GM18873 (cell line): ENCODE data around the gene CFAP298.
"Not testable (repeated sequence)": the region's sequence is repeated elsewhere in the genome, so short reads cannot be mapped to it uniquely, and the experiment has no call there.

Experiments
- ATAC-seq: cut with Tn5 transposase; IDR thresholded peaks from one replicate; pipeline ENCODE4 v1.9.1; 2021; ENCODE audit warnings: mild to moderate bottlenecking, moderate library complexity, moderate number of reproducible peaks; ENCODE audit not compliant: unreplicated experiment, low FRiP score

Gene CFAP298, protein sequence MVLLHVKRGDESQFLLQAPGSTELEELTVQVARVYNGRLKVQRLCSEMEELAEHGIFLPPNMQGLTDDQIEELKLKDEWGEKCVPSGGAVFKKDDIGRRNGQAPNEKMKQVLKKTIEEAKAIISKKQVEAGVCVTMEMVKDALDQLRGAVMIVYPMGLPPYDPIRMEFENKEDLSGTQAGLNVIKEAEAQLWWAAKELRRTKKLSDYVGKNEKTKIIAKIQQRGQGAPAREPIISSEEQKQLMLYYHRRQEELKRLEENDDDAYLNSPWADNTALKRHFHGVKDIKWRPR

DNA sequence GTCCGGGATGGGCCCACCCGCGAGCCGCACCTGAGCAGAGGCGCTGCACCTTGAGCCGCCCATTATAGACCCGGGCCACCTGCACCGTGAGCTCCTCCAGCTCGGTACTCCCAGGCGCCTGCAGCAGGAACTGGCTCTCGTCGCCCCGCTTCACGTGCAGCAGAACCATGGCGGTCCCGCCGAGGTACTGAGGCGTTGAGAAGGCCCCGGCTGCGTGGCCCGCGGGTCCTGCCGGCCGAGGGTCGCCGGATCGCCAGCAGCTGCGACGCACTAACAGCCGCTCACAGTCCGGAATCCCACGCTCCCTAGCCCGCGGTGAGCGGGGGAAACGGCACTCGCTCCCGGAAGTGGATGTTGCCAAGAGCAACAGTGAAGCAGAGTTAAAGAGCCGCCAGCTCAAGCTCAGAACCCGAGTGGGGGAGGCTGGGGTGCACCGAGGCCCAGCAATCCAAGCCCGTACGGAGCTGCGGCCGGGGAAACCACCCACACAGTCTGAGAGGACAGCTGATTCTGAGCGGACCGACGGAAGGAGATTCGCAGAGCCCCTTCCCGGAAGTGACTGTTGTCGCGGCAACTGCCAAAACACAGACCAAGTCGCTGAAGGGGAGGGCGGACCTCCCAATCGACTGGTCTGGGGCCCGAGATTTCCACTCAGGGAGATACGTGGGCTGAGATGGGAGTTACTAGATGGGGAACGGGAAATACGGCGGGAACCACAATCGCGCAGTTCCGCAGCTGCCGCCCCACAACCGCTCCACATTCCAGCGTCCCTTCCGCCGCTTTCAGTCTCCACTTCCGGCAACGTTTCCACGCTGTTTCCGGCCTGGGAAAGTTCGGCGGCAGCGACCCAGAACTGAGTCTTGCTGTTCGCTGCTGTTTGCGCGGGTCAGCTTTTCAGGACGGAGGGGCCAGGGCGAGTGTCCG lies at the start of gene CFAP298:
CFAP298 (minus strand) TSS at position 303 of the 924 bp plus-strand sequence; CDS start at position 169, 134 bp downstream.
- peak; percentile 96 for ATAC-seq

DNA sequence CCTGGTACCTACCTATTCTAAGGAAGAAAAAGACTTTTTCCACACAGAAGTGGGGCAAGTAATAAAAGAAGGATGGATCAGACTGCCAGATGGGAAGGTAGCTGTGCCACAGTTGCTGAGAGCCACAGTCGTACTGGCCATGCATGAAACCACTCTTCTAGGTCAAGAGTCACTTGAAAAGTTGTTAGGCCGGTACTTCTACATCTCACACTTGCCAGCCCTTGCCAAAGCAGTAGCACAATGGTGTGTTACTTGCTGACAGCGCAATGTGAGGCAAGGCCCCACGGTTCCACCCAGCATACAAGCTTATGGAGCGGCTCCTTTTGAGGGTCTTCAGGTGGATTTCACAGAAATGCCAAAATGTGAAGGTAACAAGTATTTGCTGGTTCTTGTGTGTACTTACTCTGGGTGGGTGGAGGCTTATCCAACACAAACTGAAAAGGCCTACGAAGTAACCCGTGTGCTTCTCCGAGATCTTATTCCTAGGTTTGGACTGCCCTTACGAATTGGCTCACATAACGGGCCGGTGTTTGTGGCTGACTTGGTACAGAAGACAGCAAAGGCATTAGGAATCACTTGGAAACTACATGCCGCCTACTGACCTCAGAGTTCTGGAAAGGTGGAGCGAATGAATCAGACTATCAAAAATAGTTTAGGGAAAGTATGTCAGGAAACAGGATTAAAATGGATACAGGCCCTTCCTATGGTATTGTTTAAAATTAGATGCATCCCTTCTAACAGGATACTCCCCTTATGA lies 49.0 kb upstream of the CFAP298 start:
- ATAC-seq, result not testable (repeated sequence)

DNA sequence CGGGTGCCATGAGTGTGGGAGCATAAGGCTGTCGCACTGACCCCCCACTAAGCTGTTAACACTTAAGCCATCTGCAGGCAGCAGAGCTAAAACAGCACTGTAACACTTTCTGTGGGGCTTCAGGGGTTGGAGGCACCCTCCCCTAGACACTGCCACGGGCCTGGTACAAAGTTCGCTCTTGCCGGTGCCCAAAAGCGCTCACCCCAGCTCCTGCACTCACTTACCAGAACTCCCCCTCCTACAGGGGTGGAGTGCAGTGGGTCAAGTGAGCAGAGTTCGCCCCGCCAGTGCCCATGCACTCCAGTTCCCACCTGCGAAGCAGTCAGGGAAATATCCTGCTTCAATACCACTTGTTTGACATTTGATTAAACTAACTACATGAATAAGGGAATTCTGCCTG lies 46.3 kb upstream of the CFAP298 start:
- ATAC-seq, result no peak

DNA sequence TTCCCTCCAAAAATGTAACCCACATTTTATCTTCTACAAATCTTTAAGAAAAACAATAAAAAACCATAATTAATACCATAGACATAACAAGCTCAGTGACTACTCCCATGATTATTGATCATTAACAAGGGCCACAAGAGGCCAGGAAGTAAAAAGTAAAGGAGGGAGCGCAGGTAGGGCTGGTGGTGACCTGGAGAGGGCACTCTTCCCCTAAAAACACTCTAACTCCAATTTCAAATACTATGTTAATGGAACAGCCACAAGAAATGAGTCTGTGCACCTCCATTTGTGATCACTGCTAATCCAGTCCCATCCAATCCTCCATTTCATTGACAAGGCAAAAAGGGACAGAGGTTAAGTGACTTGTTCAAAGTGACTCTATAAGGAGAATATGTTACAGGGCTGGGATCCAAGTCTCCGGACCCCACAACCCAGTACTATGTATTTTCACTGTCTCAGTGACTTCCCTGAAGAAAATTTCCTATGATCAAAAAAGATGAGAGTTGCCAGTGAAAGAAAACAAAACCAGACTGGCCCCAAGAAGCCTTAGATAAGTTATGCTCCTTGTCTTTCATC lies 41.2 kb upstream of the CFAP298 start:
- ATAC-seq, result peak; percentile 59

DNA sequence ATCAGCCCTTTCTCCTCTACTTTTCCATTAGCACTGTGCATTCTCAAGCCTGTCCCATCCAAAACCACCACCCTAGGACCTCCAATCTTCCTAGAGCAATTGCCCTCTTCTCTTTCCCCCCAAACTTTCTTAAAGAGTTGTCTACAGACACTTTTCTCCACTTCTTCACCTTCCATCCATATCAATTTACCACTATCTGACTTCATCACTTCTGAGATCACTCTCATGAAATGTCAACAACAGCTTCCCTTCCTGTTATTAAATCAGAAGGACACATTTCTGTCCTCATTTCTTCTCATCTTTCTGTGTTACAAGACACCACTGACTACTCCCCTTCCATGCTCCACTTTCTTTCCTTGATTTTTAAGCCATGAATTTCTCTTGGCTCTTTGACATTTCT lies 36.0 kb upstream of the CFAP298 start:
- no peak for ATAC-seq

DNA sequence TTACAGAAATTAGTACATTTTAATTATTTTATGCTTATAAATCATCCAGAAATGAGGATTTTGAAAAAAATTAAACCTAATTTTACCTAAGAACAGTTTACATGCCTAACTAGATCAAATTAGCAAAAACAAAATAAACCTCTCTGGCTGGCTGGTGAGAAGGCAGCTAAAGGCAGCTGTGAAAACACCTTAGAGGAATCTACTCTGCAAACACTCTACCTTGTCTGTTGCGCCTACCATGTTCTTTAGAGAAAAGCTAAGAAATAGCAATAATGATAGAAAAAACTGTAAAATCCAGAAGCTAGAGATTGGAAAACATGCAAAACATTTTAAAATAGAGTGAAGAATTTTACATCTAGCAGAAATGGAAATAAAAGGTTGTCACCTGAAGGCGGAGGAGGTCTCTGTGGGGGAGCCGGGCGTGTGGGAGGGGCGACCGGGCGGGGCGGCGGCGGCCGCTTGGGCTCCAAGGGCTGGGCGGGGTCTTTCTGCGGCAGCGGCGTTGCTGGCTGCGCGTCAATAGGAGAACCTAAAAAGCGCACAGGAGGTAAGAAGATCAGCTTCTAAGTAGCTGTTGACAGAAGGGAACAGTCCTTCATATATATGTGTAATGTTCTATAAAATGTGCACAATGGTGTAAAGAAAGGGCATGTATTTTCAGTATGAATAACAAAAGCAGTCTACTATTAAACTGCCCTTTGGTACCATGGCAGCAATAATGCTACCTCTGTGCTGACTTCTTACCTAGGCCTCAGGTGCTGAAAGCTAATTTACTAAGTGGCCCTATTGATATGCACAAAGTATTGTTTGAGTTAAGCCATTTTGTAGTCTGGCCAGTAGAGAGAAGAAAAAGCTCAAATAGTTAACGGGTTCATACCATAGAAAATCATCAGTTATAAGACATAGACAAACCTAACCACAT lies 33.3 kb upstream of the CFAP298 start:
- ATAC-seq, result no peak

DNA sequence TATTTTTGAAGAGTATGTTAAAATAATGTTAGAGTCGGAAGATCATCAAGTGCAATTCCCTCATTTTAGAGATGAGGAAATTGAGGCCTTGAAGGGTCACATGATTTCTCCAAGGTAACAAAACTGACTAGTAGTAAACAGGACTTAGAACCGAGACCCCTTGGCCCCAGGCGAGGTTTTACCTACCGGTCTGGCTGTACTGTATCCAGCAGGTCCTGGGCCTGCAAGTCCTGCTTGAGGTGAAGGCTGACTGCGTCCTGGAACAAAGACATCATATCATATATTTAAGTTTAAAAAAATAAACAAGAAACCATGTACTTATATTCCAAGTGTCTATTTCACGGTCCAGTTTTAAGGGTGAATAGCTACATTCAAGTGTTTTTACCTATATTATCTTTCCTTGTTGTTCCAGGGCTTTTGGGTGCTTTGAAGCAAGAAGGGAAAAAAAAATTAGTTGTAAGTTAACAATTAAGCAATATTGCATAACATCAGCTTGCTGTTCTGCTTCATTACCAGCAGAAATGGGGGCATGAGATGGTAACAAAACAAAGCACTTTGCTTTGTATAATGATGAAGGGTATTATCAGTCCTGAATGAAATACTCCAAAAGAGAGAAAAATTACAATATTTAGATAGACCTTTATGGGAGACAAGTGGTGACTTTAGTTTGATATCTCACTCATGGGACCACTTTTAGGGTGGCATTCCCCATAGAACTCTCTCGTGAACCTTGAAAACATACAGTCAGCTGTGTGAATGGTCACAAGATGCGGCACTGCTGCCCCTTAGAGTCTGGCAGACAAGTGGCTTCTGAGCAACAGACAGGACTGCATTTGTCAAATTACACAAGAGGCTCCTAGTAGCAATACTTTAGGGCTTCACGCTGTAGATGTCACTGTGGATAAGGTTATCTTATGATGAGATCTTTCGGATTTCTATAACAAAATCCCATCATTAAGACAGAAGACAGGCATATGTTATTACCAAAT lies 29.8 kb upstream of the CFAP298 start:
- no peak for ATAC-seq

DNA sequence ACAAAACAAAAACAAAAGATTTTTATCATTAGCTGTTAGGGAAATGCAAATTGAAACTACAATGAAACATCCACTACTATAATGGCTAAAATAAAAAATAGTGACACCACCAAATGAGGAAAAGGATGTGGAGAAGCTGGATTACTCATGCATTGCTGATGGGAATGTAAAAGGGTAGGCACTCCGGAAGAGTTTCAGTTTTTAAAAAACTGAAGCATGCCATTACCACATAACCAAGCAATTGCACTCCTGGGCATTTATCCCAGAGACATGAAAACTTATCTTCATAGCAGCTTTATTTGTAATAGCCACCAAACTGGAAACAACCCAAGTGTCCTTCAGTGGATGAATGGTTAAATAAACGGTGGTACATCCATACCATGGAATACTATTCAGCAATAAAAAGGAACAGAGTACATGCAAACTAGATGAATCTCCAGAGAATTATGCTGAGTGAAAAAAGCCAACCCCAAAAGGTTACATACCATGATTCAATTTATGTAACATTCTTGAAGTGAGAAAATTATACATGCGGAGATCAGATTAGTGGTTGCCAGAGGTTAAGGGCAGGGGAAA lies 14.5 kb upstream of the CFAP298 start:
- ATAC-seq, result no peak

DNA sequence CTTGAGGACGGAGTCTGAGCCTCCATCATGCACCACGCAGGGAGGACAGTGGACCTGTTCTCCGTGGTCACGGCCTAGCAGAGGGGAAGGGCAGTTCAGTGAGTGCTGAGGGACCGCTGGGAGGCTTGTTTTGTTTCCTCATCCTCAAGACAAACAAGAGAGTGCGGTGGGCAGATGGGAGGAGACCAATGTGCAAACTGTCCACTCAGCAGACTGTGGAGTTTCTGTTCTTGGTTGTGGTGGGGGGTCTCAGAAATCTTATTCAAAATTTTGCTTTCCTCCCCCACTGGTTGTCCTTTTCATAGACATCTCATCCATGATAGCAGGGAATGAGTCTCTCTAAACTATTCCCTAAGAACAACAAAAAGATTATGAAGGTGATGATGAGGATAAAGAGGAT lies 6.0 kb upstream of the CFAP298 start:
- not testable (repeated sequence) for ATAC-seq

DNA sequence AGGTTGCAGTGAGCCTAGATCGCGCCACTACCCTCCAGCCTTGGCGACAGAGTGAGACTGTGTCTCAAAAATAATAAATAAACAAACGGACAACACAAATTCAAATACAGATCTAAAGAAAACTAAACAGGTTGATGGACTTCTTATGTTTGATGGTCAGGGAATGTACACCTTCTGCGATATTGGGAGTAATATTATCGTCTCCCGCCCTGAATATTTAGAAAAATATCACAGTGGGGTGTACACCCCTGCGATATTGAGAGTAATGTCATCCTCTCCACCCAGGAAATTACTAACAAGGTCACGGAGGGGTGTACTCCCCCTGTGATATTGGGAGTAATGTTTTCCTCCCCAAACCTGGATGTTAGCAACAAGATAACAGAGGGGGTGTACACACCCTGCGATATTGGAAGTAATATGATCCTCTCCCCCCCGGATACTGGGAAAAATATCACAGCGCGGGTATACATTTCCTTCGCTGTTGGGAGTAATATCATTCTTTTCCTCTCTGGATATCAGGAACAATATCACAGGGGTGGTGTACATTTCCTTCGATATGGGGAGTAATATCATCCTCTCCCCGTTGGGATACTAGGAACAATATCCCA lies 1.4 kb upstream of the CFAP298 start:
- ATAC-seq, result no peak

DNA sequence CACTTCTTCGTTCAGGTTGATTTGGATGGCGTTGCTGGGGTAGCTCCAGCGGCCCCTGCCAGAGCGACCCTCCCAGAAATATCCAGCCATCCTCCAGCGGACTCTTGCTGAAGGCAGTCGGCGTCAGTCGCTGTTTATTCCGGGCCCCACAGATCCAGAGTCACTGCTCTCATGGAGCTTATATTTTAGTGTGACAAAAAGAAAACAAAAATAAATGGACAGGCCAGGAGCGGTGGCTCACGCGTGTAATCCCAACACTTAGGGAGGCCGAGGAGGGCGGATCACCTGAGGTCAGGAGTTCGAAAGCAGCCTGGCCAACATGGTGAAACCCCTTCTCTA lies 791 bp upstream of the CFAP298 start:
- no peak for ATAC-seq

DNA sequence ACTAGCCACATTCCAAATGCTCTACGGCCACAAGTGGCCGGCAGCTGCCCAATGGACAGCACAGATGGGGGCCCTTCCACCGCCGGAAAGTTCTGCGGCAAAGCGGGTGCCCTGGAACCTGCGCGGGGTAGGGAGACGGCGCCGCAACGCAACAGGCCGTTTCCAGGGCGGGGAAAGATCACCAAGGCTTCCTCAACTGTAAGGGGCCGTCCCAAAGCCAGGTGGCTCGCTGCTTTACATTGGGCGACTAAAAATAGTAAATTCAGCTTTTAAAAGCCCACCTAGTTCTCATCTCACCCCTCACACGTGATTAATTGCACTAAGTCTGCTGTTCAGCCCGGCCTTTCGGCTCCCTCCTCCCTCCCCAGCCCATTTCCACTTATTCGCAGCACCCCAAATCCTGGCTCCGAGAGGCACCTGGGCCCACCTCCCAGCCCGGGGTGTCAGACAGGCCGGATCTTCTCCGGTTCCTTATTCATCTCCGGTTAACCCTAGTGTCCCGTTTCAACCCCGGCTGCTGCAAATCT lies 643 bp downstream of the CFAP298 start:
- no peak for ATAC-seq

DNA sequence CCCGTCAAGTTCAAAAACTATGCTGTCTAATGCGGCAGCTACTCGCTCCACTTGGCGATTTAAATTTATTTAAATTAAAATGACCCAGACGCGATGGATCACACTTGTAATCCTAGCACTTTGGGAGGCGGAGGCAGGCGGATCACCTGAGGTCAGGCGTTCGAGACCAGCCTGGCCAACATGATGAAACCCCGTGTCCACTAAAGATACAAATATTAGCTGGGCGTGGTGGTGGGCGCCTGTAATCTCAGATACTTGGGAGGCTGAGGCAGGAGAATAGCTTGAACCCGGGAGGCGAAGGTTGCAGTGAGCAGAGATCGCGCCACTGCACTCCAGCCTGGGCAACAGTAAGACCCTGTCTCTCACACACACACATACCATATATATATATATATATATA lies 1.2 kb downstream of the CFAP298 start:
- ATAC-seq, result not testable (repeated sequence)

DNA sequence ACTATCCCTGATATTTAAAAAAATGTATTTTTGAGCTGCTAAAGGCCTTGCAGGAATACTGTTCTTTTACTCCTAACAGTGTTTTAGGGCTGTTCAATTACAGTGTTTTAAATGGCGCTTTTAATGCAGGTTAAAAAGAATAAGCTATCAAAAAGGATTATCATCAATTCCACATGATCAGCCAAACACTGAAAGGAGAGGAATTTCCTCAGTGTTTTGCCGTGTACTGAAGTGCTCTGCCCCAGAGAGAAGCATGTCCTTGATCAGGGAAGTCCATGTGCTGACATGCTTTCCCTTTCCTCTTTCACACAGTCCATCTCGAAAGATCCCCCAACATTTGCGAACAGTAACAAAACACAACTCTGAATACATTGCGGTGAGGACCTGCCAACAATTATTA lies 3.3 kb downstream of the CFAP298 start:
- no peak for ATAC-seq

DNA sequence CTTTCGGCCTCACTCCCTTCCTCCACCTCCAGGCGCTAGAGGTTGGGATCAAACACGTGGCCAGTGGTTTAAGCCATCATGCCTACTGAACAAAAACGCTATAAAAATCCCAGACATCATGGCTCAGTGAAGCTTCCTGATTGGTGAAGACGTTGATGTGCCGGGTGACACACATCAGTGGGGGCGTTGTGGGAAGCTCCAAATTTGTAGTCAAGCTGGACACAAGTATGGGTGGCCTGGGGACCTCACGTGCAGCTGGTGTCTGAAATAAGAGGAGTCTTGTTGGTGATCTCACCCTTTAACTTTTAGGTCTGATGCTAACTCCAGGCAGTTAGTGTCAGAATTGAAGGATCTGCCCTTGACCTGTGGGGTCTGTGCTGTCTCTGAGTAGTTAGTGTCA lies 6.7 kb downstream of the CFAP298 start:
- no peak for ATAC-seq

DNA sequence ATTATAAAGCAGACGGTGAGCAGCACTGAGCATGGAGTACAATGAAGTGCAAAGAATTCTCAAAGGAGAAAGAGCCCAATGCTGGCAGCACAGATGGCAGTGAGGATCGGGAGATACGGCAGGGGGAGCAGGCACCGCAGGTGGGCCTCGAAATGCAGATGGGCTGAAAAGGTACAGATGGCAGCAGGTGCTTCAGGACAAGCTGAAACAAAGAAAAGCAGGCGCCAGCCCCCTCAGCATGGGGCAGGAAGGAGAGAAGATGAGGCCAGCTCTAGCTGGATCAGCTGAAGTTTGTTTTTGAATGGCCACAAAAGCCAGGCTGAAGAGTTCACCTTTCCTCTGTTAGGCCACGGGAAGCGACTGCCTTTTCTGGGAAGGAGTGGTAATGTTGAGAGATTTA lies 7.7 kb downstream of the CFAP298 start:
- ATAC-seq, result no peak

DNA sequence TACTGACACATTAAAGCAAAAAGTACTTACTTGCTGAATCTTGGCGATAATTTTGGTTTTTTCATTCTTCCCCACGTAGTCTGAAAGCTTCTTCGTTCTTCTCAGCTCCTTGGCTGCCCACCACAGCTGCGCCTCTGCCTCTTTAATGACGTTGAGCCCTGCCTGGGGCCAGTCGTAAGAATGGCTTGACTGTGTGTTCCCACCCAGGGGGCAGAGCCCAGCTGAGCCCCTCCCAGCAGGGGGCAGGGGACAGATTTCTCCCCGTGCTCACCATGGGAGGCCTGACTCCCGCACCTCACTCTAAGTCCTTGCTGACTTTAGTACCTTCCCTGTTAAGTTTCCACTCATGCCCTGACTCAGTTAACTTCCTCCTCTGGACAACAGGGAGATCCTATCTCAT lies 9.0 kb downstream of the CFAP298 start:
- no peak for ATAC-seq

DNA sequence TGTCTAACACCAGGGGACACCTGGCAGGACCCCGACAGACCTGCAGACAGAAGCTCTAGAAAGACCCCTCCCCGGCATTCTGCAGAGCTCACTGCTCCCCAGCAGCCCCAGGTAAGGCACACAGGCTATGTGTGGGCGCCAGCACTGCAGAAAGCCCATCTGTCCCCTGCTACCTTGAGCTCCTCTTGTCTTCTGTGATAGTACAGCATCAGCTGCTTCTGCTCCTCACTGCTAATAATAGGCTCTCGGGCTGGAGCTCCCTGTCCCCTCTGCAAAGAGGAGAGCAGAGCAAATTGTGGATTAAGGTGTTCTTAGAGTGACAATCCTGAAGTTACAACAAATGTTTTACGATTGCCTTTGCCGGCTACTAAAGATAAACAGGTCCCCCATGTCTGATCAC lies 10.1 kb downstream of the CFAP298 start:
- no peak for ATAC-seq
